ENCODE measurements around the gene JDP2.
"Not testable (repeated sequence)": the region's sequence is repeated elsewhere in the genome, so short reads cannot be mapped to it uniquely, and the experiment has no call there.

JDP2 gene

GRCh38 chr14:75456069-75456996 lies 28.5 kb downstream of the JDP2 start:
- DNase-seq (ENCODE audit: low spot score), result no peak

GRCh38 chr14:75456997-75457335 lies 29.1 kb downstream of the JDP2 start:
- DNase-seq (ENCODE audit: low spot score), result no peak

- DNase-seq (ENCODE audit: low spot score), result no peak
Measured at GRCh38 chr14:75457648-75458165, 29.9 kb downstream of the JDP2 start.

- DNase-seq (ENCODE audit: low spot score), result no peak
Measured at GRCh38 chr14:75458305-75458704, 30.5 kb downstream of the JDP2 start.

GRCh38 chr14:75459099-75459741 lies 31.4 kb downstream of the JDP2 start:
- DNase-seq (ENCODE audit: low spot score), result no peak

GRCh38 chr14:75459791-75460190 lies 32.0 kb downstream of the JDP2 start:
- DNase-seq (ENCODE audit: low spot score), result no peak

- DNase-seq (ENCODE audit: low spot score), result no peak
Measured at GRCh38 chr14:75460394-75460793, 32.6 kb downstream of the JDP2 start.

GRCh38 chr14:75461303-75461702 lies 33.5 kb downstream of the JDP2 start:
- DNase-seq (ENCODE audit: low spot score), result no peak

GRCh38 chr14:75461755-75462349 lies 34.0 kb downstream of the JDP2 start:
- DNase-seq (ENCODE audit: low spot score), result no peak

- DNase-seq (ENCODE audit: low spot score), result no peak
Measured at GRCh38 chr14:75464626-75465025, 36.8 kb downstream of the JDP2 start.

- no peak for DNase-seq (ENCODE audit: low spot score)
Measured at GRCh38 chr14:75467763-75468162, 39.9 kb downstream of the JDP2 start.

- DNase-seq (ENCODE audit: low spot score), result no peak
Measured at GRCh38 chr14:75469164-75469563, 41.3 kb downstream of the JDP2 start.

GRCh38 chr14:75469606-75470237 lies 41.9 kb downstream of the JDP2 start:
- peak; percentile 31 for DNase-seq (ENCODE audit: low spot score)

GRCh38 chr14:75470238-75470797 lies 42.5 kb downstream of the JDP2 start:
- DNase-seq (ENCODE audit: low spot score), result peak; percentile 94

GRCh38 chr14:75471059-75471458 lies 43.2 kb downstream of the JDP2 start:
- DNase-seq (ENCODE audit: low spot score), result no peak

GRCh38 chr14:75474127-75474526 lies 46.3 kb downstream of the JDP2 start:
- not testable (repeated sequence) for DNase-seq (ENCODE audit: low spot score)

- DNase-seq (ENCODE audit: low spot score), result peak; percentile 34
Measured at GRCh38 chr14:75476274-75476995, 48.6 kb downstream of the JDP2 start.

GRCh38 chr14:75477881-75478280 lies 50.1 kb downstream of the JDP2 start:
- no peak for DNase-seq (ENCODE audit: low spot score)

GRCh38 chr14:75479770-75480600 lies 52.2 kb downstream of the JDP2 start:
- no peak for DNase-seq (ENCODE audit: low spot score)

GRCh38 chr14:75482366-75482765 lies 54.5 kb downstream of the JDP2 start:
- no peak for DNase-seq (ENCODE audit: low spot score)

Data from NAMALWA (cell line).